Heart left ventricle (tissue), 16 donors: ENCODE measurements around the gene GJB4. TPM values are rescaled to one million over a fixed set of nuclear protein-coding genes. Genes with fewer than 3 reads are reported as not detected.

ENCODE experiments used
- ATAC-seq, 4 donors: fragments of 200-7000 bp; cut with Tn5 transposase; one replicate each; pipeline ENCODE4 v1.9.1; 2020 to 2022; ENCODE audit warnings: moderate library complexity in 4 of 4, mild to moderate bottlenecking in 3 of 4, moderate number of reproducible peaks in 1 of 4
- DNase-seq, 5 donors: peaks; one replicate each; pipeline ENCODE4 v3.0.0-alpha.2; 2020
- H3K27ac ChIP-seq, 12 donors: fragments of 200-600 bp; sonication (generic) in 4 of 12; one replicate each; pipeline versions ENCODE4 v1.5.0 to v1.8.0; 2016 to 2022; ENCODE audit warnings: mild to moderate bottlenecking in 2 of 12
- H3K27me3 ChIP-seq, 9 donors: fragments of 200-600 bp; sonication (generic) in 2 of 9; one replicate each; pipeline versions ENCODE4 v1.5.1 to v1.8.0; 2016 to 2022; ENCODE audit warnings: mild to moderate bottlenecking in 3 of 9
- H3K36me3 ChIP-seq, 9 donors: fragments of 200-600 bp; sonication (generic) in 2 of 9; one replicate each; pipeline versions ENCODE4 v1.5.0 to v1.8.0; 2018 to 2022; ENCODE audit warnings: mild to moderate bottlenecking in 2 of 9
- H3K4me1 ChIP-seq, 12 donors: fragments of 200-600 bp; sonication (generic) in 4 of 12; one replicate each; pipeline versions ENCODE4 v1.5.0 to v1.8.0; 2016 to 2022; ENCODE audit warnings: mild to moderate bottlenecking in 3 of 12
- H3K4me3 ChIP-seq, 12 donors: fragments of 200-600 bp; sonication (generic) in 4 of 12; one replicate each; pipeline versions ENCODE4 v1.5.0 to v1.8.0; 2017 to 2022; ENCODE audit warnings: mild to moderate bottlenecking in 9 of 12, moderate library complexity in 4 of 12
- H3K9me3 ChIP-seq, 12 donors: fragments of 200-600 bp; sonication (generic) in 4 of 12; one replicate each; pipeline versions ENCODE4 v1.5.0 to v1.8.0; 2016 to 2022; ENCODE audit warnings: mild to moderate bottlenecking in 1 of 12
- POLR2A ChIP-seq, 2 donors: fragments of 450-650 bp; IDR thresholded peaks; one replicate each; pipeline ENCODE4 v1.6.1; 2017; ENCODE audit warnings: antibody characterized with exemption in 2 of 2, mild to moderate bottlenecking in 2 of 2, moderate library complexity in 2 of 2
- WGBS, 4 donors: extraction: QIAGEN DNeasy Blood & Tissue Kit in 2 of 4; methylation state at CpG; one replicate each; pipeline versions ENCODE4 v1.1.5 to v1.1.7; 2013 to 2018; 5-methylcytosine and 5-hydroxymethylcytosine counted together
- intact Hi-C, 10 donors: fragments of 100-400 bp; cut with DNase I; formaldehyde crosslinking; loops; one replicate each; pipeline versions ENCODE4 v1.11.1 to v1.14.2; 2022
- polyA plus RNA-seq, 2 donors: library from polyadenylated mRNA; stranded (reverse); fragments of 200-250 nt; gene quantifications; one replicate each; pipeline ENCODE4 v1.2.3, GENCODE V29; 2013
- total RNA-seq, 9 donors: library from RNA; depleted of rRNA in 2 of 9; stranded (reverse); fragments of >200 nt in 2 of 9; fragmentation: NEBNext Ultra II Directional in 3 of 9; extraction: Animal tissue kit (Norgen Biotek cat#: 25700) in 3 of 9; gene quantifications; one replicate each; pipeline versions ENCODE4 v1.1.0 to v1.2.4, GENCODE V29; 2016 to 2023
- TF ChIP-seq, protein P1 (sequence below), 12 donors: fragments of 200-600 bp; sonication (generic) in 4 of 12; IDR thresholded peaks; one replicate each; pipeline versions ENCODE4 v1.5.0 to v1.8.0; 2018 to 2022; ENCODE audit warnings: antibody characterized with exemption in 12 of 12, mild to moderate bottlenecking in 5 of 12
- donor health status: ischemic (EF 13 %, LVEDD 7.1; RV severe dilation, severe dysfunction).
- donor health status: healthy with polysubstance abuse.
- donor health status: DM: no; HTN: yes; CAD: no.
- donor health status: DM: no; HTN: no; CAD: no.
- donor health status: ischemic (EF 25% LVEDD 6.9; RV normal size, moderate dysfunction).
- donor health status: ischemic (EF 25% LVEDD 5.7; RV mildly dilated, moderate dysfunction).
- donor health status: healthy.
- donor health status: DM: yes; HTN: yes; CAD: no.
- donor health status: ischemic (EF 35%, LVEDD 5.7; RV mildly dilated, moderate dysfunction).
- donor health status: nonischemic (EF 11% LVEDD 7.7; RV severe dilation, severe dysfunction).
- donor health status: DM: yes; HTN: yes; CAD: no.
- donor health status: PGD.
- donor health status: ischemic (EF 29% LVEDD 5.4; RV normal size, mild dysfunction).
- donor health status: nonischemic (EF 23%, LVEDD 6.1; RV moderate dilation, normal function).

The GJB4 gene
- total and polyA plus RNA-seq, 11 donors = not detected

DNA sequence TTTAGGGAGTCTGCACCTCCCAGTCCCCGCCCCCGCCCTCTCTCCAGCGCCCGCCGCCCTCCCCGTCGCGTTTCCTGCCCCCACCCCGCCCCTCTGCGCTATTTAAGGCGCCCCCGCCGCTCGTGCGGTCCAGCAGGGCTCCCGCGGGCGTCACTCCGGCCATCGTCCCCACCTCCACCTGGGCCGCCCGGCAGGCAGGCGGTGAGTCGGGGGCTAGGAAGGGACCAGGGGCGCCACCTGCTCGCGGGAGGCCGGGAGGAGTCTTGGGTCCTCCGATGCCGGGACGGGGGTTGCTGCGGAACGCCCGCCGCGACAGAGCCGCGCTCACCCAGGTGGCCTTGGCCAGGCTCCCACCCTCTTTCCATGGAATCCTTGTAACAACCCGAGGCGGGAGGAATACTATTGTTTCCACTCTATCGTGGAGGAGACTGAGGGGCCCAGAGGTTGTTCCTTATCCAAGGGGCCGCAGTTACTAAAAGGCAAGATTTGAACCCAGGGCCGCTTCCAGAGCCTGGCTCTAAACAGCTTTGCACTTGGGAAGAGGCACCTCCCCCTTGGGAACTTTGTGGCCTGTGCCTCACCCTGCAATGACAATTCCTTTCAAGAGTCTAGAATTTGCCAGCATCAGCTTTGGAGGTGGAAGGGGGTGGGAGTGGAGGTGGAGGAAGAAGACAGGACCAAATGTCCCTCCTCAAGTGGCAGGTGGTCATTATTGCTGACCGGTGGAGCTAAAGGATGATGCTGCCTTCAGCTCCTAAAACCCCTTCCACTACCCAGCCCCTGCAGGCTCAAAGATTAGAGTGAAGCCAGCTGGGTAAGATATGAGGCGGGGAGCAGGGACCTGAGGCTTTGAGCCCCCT is 33.6 kb downstream of the GJB4 start, which contains the start of gene GJA4:
GJA4 (plus strand) TSS at position 132 of the 860 bp plus-strand sequence. CDS start 1,215 bp downstream, outside the sequence.
- H3K4me1 ChIP-seq = peaks cover 0 to 28% (median 9%) of the 10 kb centered on the region in 12 donors
- peaks cover 0 to 36% (median 13%) of the 10 kb centered on the region in 9 donors for H3K36me3 ChIP-seq
- TF ChIP-seq POLR2A (IDR thresholded peaks at IDR 0.05) = peak in 1 of 2 donors; percentile 72
- TF ChIP-seq, protein P1, sequence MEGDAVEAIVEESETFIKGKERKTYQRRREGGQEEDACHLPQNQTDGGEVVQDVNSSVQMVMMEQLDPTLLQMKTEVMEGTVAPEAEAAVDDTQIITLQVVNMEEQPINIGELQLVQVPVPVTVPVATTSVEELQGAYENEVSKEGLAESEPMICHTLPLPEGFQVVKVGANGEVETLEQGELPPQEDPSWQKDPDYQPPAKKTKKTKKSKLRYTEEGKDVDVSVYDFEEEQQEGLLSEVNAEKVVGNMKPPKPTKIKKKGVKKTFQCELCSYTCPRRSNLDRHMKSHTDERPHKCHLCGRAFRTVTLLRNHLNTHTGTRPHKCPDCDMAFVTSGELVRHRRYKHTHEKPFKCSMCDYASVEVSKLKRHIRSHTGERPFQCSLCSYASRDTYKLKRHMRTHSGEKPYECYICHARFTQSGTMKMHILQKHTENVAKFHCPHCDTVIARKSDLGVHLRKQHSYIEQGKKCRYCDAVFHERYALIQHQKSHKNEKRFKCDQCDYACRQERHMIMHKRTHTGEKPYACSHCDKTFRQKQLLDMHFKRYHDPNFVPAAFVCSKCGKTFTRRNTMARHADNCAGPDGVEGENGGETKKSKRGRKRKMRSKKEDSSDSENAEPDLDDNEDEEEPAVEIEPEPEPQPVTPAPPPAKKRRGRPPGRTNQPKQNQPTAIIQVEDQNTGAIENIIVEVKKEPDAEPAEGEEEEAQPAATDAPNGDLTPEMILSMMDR (IDR thresholded peaks at IDR 0.05) = no peak
- H3K4me3 ChIP-seq = peak within 1 kb of the TSS; percentile 45 to 90 (median 66)
- peak in 4 of 5 donors; percentile 45 to 83 (median 66) for DNase-seq
- intact Hi-C loops = loop anchor here in 2 of 10 donors (2.0 kb wide), 2 partner anchors 50 to 58 kb away; no protein-coding TSS in a partner anchor
- peak within 1 kb of the TSS; percentile 56 to 96 (median 85) for H3K27ac ChIP-seq
- peaks cover 0 to 7% (median 0%) of the 10 kb centered on the region in 9 donors for H3K27me3 ChIP-seq
- peak in 3 of 4 donors; percentile 35 to 52 (median 45) for ATAC-seq
- no peaks in the 10 kb centered on the region for H3K9me3 ChIP-seq
- 10 to 42% (median 19%) methylated on average over 7 to 45 of the region's 45 CpGs for WGBS, 4 donors

- ATAC-seq (no peak), DNase-seq (peak in 1 of 5 donors; percentile 33)
- TF ChIP-seq, protein P1 (IDR thresholded peaks at IDR 0.05) = no peak
- TF ChIP-seq POLR2A (IDR thresholded peaks at IDR 0.05) = no peak
- Histone ChIP-seq H3K27me3 (peaks cover 0 to 7% (median 0%) of the 10 kb centered on the region in 9 donors), H3K36me3 (peaks cover 0 to 36% (median 13%) of the 10 kb centered on the region in 9 donors), H3K27ac (peak overlapping the region; percentile 56 to 96 (median 85)), H3K4me3 (peak overlapping the region; percentile 45 to 90 (median 66)), H3K4me1 (peaks cover 0 to 31% (median 8%) of the 10 kb centered on the region in 12 donors), H3K9me3 (no peaks in the 10 kb centered on the region)
- 80 to 90% (median 85%) methylated on average over 31 to 40 of the region's 40 CpGs for WGBS, 4 donors
- intact Hi-C loops = no loop called here
Observed at GRCh38 chr1:34794001-34794789, 34.7 kb downstream of the GJB4 start.

DNA sequence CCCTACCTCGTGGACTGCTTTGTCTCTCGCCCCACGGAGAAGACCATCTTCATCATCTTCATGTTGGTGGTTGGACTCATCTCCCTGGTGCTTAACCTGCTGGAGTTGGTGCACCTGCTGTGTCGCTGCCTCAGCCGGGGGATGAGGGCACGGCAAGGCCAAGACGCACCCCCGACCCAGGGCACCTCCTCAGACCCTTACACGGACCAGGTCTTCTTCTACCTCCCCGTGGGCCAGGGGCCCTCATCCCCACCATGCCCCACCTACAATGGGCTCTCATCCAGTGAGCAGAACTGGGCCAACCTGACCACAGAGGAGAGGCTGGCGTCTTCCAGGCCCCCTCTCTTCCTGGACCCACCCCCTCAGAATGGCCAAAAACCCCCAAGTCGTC is 35.2 kb downstream of the GJB4 start:
- Histone ChIP-seq H3K27ac (peak overlapping the region in 9 of 12 donors; percentile 78 to 96 (median 87)), H3K27me3 (peaks cover 0 to 7% (median 0%) of the 10 kb centered on the region in 9 donors), H3K9me3 (no peaks in the 10 kb centered on the region), H3K4me1 (peaks cover 0 to 37% (median 9%) of the 10 kb centered on the region in 12 donors), H3K4me3 (peak overlapping the region; percentile 45 to 90 (median 66)), H3K36me3 (peaks cover 0 to 36% (median 13%) of the 10 kb centered on the region in 9 donors)
- ATAC-seq (no peak), DNase-seq (no peak)
- no peak for TF ChIP-seq POLR2A (IDR thresholded peaks at IDR 0.05)
- TF ChIP-seq, protein P1 (IDR thresholded peaks at IDR 0.05) = no peak
- intact Hi-C loops = loop anchor here in 2 of 10 donors (5.0 kb wide), 2 partner anchors 38 to 43 kb away; no protein-coding TSS in a partner anchor
- whole genome bisulfite sequencing, 4 donors = 80 to 91% (median 88%) methylated on average over 12 of the region's 12 CpGs
